MM.1S (cell line): ENCODE data around the gene NCKAP5.

Experiments used
- CTCF ChIP-seq: fragments of 300-600 bp; sonication (generic); IDR thresholded peaks from 2 replicates; pipeline ENCODE4 v1.5.1; 2016; ENCODE audit warnings: antibody characterized with exemption, low read length, mixed read lengths
- EZH2 ChIP-seq: fragments of 300-600 bp; sonication (generic); optimal IDR thresholded peaks from 2 replicates; pipeline ENCODE3; 2017; ENCODE audit warnings: low read depth, mild to moderate bottlenecking, antibody characterized with exemption, low read length, mixed read lengths
- EZH2phosphoT487 ChIP-seq: fragments of 300-600 bp; sonication (generic); IDR thresholded peaks from 2 replicates; pipeline ENCODE4 v1.6.1; 2018; ENCODE audit warnings: antibody characterized with exemption, low read length

GRCh38 chr2:133414486-133415209 lies 153.6 kb downstream of the NCKAP5 start:
- TF ChIP-seq CTCF (no peak), EZH2phosphoT487 (no peak), EZH2 (no peak)
